Keratinocyte (primary cell): Measurements from ENCODE around the gene LVRN.

ENCODE experiments used
- CTCF ChIP-seq, 3 experiments: IDR thresholded peaks in 1 of 3; conservative IDR thresholded peaks in 1 of 3; optimal IDR thresholded peaks in 1 of 3; 2 replicates in 2 of 3; 3 replicates in 1 of 3; pipeline versions ENCODE3 to v1.5.1; 2011; ENCODE audit warnings: low read length in 3 of 3, mild to moderate bottlenecking in 3 of 3, moderate library complexity in 2 of 3, control low read depth in 1 of 3, inconsistent platforms in 1 of 3; ENCODE audit not compliant: insufficient read depth in 2 of 3; ENCODE audit errors: extremely low read depth in 1 of 3
- EZH2 ChIP-seq: IDR thresholded peaks from one replicate; pipeline ENCODE4 v1.6.1; 2012; ENCODE audit warnings: inconsistent platforms, mild to moderate bottlenecking, low read length, moderate library complexity

- TF ChIP-seq CTCF (optimal IDR thresholded peaks at IDR 0.05 in 1 of 3, IDR thresholded peaks at IDR 0.05 in 1 of 3, conservative IDR thresholded peaks at IDR 0.05 in 1 of 3; ENCODE audit: extremely low read depth in 1 of 3, insufficient read depth in 2 of 3, low read length in 3 of 3) (no peak), EZH2 (no peak)
Measured at GRCh38 chr5:116045821-116046220, 83.5 kb downstream of the LVRN start.
